IPS-20b (cell line): ENCODE measurements around the gene TDRD7.

Source experiments
- H3K27ac ChIP-seq: one replicate; pipeline ENCODE4 v1.5.1; 2013; ENCODE audit warnings: low read length
- H3K27me3 ChIP-seq: 2 replicates; pipeline ENCODE4 v1.6.1; 2013; ENCODE audit warnings: mild to moderate bottlenecking, low read length, inconsistent platforms; ENCODE audit not compliant: insufficient read depth
- H3K36me3 ChIP-seq: 2 replicates; pipeline ENCODE4 v1.6.1; 2013; ENCODE audit warnings: low read depth, mild to moderate bottlenecking, inconsistent platforms, low read length, moderate library complexity; ENCODE audit not compliant: insufficient read depth
- H3K4me1 ChIP-seq: 2 replicates; pipeline ENCODE4 v1.6.1; 2013; ENCODE audit warnings: mild to moderate bottlenecking, control low read depth, inconsistent platforms, low read length, moderate library complexity; ENCODE audit not compliant: insufficient read depth
- H3K4me3 ChIP-seq: 2 replicates; pipeline ENCODE4 v1.5.1; 2013; ENCODE audit warnings: mild to moderate bottlenecking, low read length, inconsistent platforms
- H3K9ac ChIP-seq: 2 replicates; pipeline ENCODE4 v1.6.1; 2013; ENCODE audit warnings: low read depth, mild to moderate bottlenecking, inconsistent platforms, low read length, moderate library complexity
- H3K9me3 ChIP-seq: 2 replicates; pipeline ENCODE4 v1.6.1; 2013; ENCODE audit warnings: mild to moderate bottlenecking, low read depth, low read length, inconsistent platforms; ENCODE audit not compliant: insufficient read depth

The TDRD7 gene

GRCh38 chr9:97502984-97503861, 91.3 kb downstream of the TDRD7 start:
- H3K9ac ChIP-seq: peak overlapping the region; percentile 47; the same call in 1 of the 2 replicates
- no peaks in the 10 kb centered on the region; the same call in 1 of the 2 replicates for H3K4me1 ChIP-seq
- no peaks in the 10 kb centered on the region for H3K9me3 ChIP-seq
- H3K36me3 ChIP-seq: no peaks in the 10 kb centered on the region
- H3K4me3 ChIP-seq: peak overlapping the region; percentile 78
- H3K27ac ChIP-seq: no peak overlapping the region
- H3K27me3 ChIP-seq: peaks cover 83% of the 10 kb centered on the region

- H3K4me3 ChIP-seq: no peak overlapping the region
- H3K9me3 ChIP-seq: no peaks in the 10 kb centered on the region
- H3K36me3 ChIP-seq: no peaks in the 10 kb centered on the region
- no peaks in the 10 kb centered on the region; the same call in 1 of the 2 replicates for H3K4me1 ChIP-seq
- H3K9ac ChIP-seq: no peak overlapping the region
- H3K27ac ChIP-seq: no peak overlapping the region
- H3K27me3 ChIP-seq: peaks cover 83% of the 10 kb centered on the region
Observed at GRCh38 chr9:97503862-97504210, 91.9 kb downstream of the TDRD7 start.

- no peaks in the 10 kb centered on the region for H3K36me3 ChIP-seq
- H3K27ac ChIP-seq: no peak overlapping the region
- no peaks in the 10 kb centered on the region; the same call in 1 of the 2 replicates for H3K4me1 ChIP-seq
- peaks cover 75% of the 10 kb centered on the region for H3K27me3 ChIP-seq
- no peak overlapping the region for H3K4me3 ChIP-seq
- H3K9me3 ChIP-seq: no peaks in the 10 kb centered on the region
- H3K9ac ChIP-seq: no peak overlapping the region
Observed at GRCh38 chr9:97504381-97505216, 92.7 kb downstream of the TDRD7 start.

GRCh38 chr9:97505845-97506244, 93.9 kb downstream of the TDRD7 start:
- Histone ChIP-seq H3K27ac (no peak overlapping the region), H3K9ac (no peak overlapping the region), H3K4me3 (no peak overlapping the region), H3K4me1 (no peaks in the 10 kb centered on the region; the same call in 1 of the 2 replicates), H3K9me3 (no peaks in the 10 kb centered on the region), H3K36me3 (no peaks in the 10 kb centered on the region), H3K27me3 (peaks cover 63% of the 10 kb centered on the region)

- H3K4me3 ChIP-seq: no peak overlapping the region
- H3K27ac ChIP-seq: no peak overlapping the region
- H3K9ac ChIP-seq: no peak overlapping the region
- no peaks in the 10 kb centered on the region for H3K9me3 ChIP-seq
- peaks cover 58% of the 10 kb centered on the region for H3K27me3 ChIP-seq
- H3K4me1 ChIP-seq: no peaks in the 10 kb centered on the region; the same call in 1 of the 2 replicates
- no peaks in the 10 kb centered on the region for H3K36me3 ChIP-seq
Observed at GRCh38 chr9:97506306-97506705, 94.4 kb downstream of the TDRD7 start.

GRCh38 chr9:97506787-97507186, 94.9 kb downstream of the TDRD7 start:
- H3K9me3 ChIP-seq: no peaks in the 10 kb centered on the region
- H3K9ac ChIP-seq: no peak overlapping the region
- no peak overlapping the region for H3K27ac ChIP-seq
- H3K4me1 ChIP-seq: no peaks in the 10 kb centered on the region; the same call in 1 of the 2 replicates
- no peak overlapping the region for H3K4me3 ChIP-seq
- H3K36me3 ChIP-seq: no peaks in the 10 kb centered on the region
- H3K27me3 ChIP-seq: peaks cover 55% of the 10 kb centered on the region

GRCh38 chr9:97507428-97507984, 95.6 kb downstream of the TDRD7 start:
- no peak overlapping the region for H3K9ac ChIP-seq
- H3K4me3 ChIP-seq: no peak overlapping the region
- no peak overlapping the region for H3K27ac ChIP-seq
- peaks cover 48% of the 10 kb centered on the region for H3K27me3 ChIP-seq
- no peaks in the 10 kb centered on the region; the same call in 1 of the 2 replicates for H3K4me1 ChIP-seq
- H3K9me3 ChIP-seq: no peaks in the 10 kb centered on the region
- no peaks in the 10 kb centered on the region for H3K36me3 ChIP-seq

GRCh38 chr9:97508852-97509251, 97.0 kb downstream of the TDRD7 start:
- Histone ChIP-seq H3K36me3 (no peaks in the 10 kb centered on the region), H3K4me1 (no peaks in the 10 kb centered on the region), H3K27me3 (peaks cover 34% of the 10 kb centered on the region), H3K27ac (no peak overlapping the region), H3K4me3 (no peak overlapping the region), H3K9ac (no peak overlapping the region), H3K9me3 (no peaks in the 10 kb centered on the region)

- no peak overlapping the region for H3K9ac ChIP-seq
Observed at GRCh38 chr9:97510797-97511654, 99.1 kb downstream of the TDRD7 start.

GRCh38 chr9:97511655-97512427, 99.9 kb downstream of the TDRD7 start:
- H3K27me3 ChIP-seq: peaks cover 4% of the 10 kb centered on the region; the same call in 1 of the 2 replicates
- no peak overlapping the region for H3K27ac ChIP-seq
- no peaks in the 10 kb centered on the region for H3K36me3 ChIP-seq
- no peaks in the 10 kb centered on the region for H3K4me1 ChIP-seq
- no peak overlapping the region for H3K4me3 ChIP-seq
- H3K9me3 ChIP-seq: no peaks in the 10 kb centered on the region
- no peak overlapping the region for H3K9ac ChIP-seq

More at GRCh38 chr9:97510797-97511654, 99.1 kb downstream of the TDRD7 start:
- Histone ChIP-seq H3K9me3 (no peaks in the 10 kb centered on the region), H3K27me3 (peaks cover 13% of the 10 kb centered on the region), H3K27ac (no peak overlapping the region), H3K36me3 (no peaks in the 10 kb centered on the region), H3K4me1 (no peaks in the 10 kb centered on the region), H3K4me3 (no peak overlapping the region)
